ENCODE data around the gene ZNF846.

ZNF846 gene

GRCh38 chr19:9705836-9706235, 62.7 kb downstream of the ZNF846 start:
- no peaks in the 10 kb centered on the region for H3K79me2 ChIP-seq (ENCODE audit: insufficient read depth, low read length)
- no peaks in the 10 kb centered on the region for H3K27me3 ChIP-seq (ENCODE audit: insufficient read depth, low read length, poor library complexity, severe bottlenecking)
- no peak overlapping the region for H3K4me3 ChIP-seq (ENCODE audit: low read length, poor library complexity, severe bottlenecking)
- no peak overlapping the region for H3K9ac ChIP-seq (ENCODE audit: low read depth, low read length, poor library complexity, severe bottlenecking)
- no peaks in the 10 kb centered on the region for H3K36me3 ChIP-seq (ENCODE audit: insufficient read depth, low read length)
- no peaks in the 10 kb centered on the region for H3F3A ChIP-seq (ENCODE audit: low read depth)
- H3K4me2 ChIP-seq (ENCODE audit: low read depth, low read length, poor library complexity, severe bottlenecking) = no peak overlapping the region
- no peak overlapping the region for H2AFZ ChIP-seq (ENCODE audit: low read length)
- H3K9me2 ChIP-seq (replicated peaks; ENCODE audit: low read depth, low read length) = no peaks in the 10 kb centered on the region
- no peaks in the 10 kb centered on the region for H3K4me1 ChIP-seq (ENCODE audit: insufficient read depth, low read length, poor library complexity, severe bottlenecking)
- H4K20me1 ChIP-seq (ENCODE audit: insufficient read depth, low read length, poor library complexity, severe bottlenecking) = no peaks in the 10 kb centered on the region
- TF ChIP-seq CTCF (conservative IDR thresholded peaks at IDR 0.05; ENCODE audit: low read length) = no peak
- TF ChIP-seq EZH2phosphoT487 (IDR thresholded peaks at IDR 0.05; ENCODE audit: borderline replicate concordance) = no peak
- H3K9me3 ChIP-seq (ENCODE audit: insufficient read depth, low read depth, low read length) = 0 out of 2 replicates have a peak, but pooled peaks cover 5% of the 10 kb centered on the region

- Histone ChIP-seq H3K36me3 (ENCODE audit: insufficient read depth, low read length) (no peaks in the 10 kb centered on the region), H3K79me2 (ENCODE audit: insufficient read depth, low read length) (no peaks in the 10 kb centered on the region), H3K9ac (ENCODE audit: low read depth, low read length, poor library complexity, severe bottlenecking) (no peak overlapping the region), H2AFZ (ENCODE audit: low read length) (no peak overlapping the region), H3F3A (ENCODE audit: low read depth) (no peaks in the 10 kb centered on the region), H3K4me3 (ENCODE audit: low read length, poor library complexity, severe bottlenecking) (no peak overlapping the region), H4K20me1 (ENCODE audit: insufficient read depth, low read length, poor library complexity, severe bottlenecking) (no peaks in the 10 kb centered on the region), H3K9me3 (ENCODE audit: insufficient read depth, low read depth, low read length) (no peaks in the 10 kb centered on the region), H3K4me1 (ENCODE audit: insufficient read depth, low read length, poor library complexity, severe bottlenecking) (no peaks in the 10 kb centered on the region), H3K4me2 (ENCODE audit: low read depth, low read length, poor library complexity, severe bottlenecking) (no peak overlapping the region), H3K27me3 (ENCODE audit: insufficient read depth, low read length, poor library complexity, severe bottlenecking) (no peaks in the 10 kb centered on the region), H3K9me2 (replicated peaks; ENCODE audit: low read depth, low read length) (no peaks in the 10 kb centered on the region)
- TF ChIP-seq EZH2phosphoT487 (IDR thresholded peaks at IDR 0.05; ENCODE audit: borderline replicate concordance) (no peak), CTCF (conservative IDR thresholded peaks at IDR 0.05; ENCODE audit: low read length) (no peak)
Measured at GRCh38 chr19:9702186-9702585, 66.4 kb downstream of the ZNF846 start.

All from Loucy (cell line).